ENCODE results near the gene RAET1E.
"Not testable (repeated sequence)": the region's sequence is repeated elsewhere in the genome, so short reads cannot be mapped to it uniquely, and the experiment has no call there.

DNA sequence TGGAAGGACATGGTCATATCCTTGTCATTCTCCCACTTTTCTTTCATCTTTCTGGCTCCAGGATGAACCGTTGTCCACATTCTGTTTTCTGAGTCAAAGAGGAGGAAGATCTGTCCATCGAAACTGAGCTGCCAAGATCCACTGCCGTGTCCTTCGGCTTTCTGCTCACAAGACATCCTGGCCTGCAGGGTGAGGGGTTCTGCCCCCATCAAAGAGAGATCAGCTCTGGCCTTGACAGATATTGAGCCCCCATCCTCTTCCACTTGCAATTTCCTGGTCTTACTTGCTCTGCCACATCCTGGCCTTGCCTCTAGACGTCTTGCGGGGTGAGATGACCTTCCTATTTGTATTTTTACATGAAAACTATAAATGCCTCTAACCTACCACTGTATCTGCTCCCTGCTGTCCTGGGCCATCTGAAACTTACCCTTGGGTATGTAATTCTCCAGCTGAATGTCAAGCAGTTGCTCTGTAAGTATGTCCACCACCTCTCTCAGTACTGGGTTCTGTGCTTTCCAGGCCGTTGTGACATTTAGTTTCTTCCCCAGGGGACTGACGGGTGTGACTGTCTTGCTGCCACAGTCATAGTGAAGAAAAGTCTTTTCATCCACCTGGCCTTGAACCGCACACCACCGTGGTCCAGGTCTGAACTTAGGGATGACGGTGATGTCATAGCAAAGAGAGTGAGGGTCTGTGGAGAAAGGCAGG, 21.4 kb upstream of the RAET1E start:
- TF ChIP-seq, protein P1, sequence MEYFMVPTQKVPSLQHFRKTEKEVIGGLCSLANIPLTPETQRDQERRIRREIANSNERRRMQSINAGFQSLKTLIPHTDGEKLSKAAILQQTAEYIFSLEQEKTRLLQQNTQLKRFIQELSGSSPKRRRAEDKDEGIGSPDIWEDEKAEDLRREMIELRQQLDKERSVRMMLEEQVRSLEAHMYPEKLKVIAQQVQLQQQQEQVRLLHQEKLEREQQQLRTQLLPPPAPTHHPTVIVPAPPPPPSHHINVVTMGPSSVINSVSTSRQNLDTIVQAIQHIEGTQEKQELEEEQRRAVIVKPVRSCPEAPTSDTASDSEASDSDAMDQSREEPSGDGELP (CRISPR knock-in tag; IDR thresholded peaks at IDR 0.05; ENCODE audit: borderline replicate concordance): not testable (repeated sequence)
- TF ChIP-seq EGR1 (conservative IDR thresholded peaks at IDR 0.05); ELF4 (CRISPR knock-in tag; IDR thresholded peaks at IDR 0.05): not testable (repeated sequence)

Measured in K562 (cell line).